Measurements from ENCODE around the gene TAF4.

The TAF4 gene

GRCh38 chr20:62040933-62041332, 24.7 kb downstream of the TAF4 start:
- DNase-seq, result no peak

GRCh38 chr20:62040381-62040922, 25.2 kb downstream of the TAF4 start:
- no peak for DNase-seq

GRCh38 chr20:62039738-62040137, 25.9 kb downstream of the TAF4 start:
- no peak for DNase-seq

- no peak for DNase-seq
Measured at GRCh38 chr20:62032609-62033368, 32.9 kb downstream of the TAF4 start.

- DNase-seq, result no peak
Measured at GRCh38 chr20:62031462-62032092, 34.1 kb downstream of the TAF4 start.

GRCh38 chr20:62030834-62031434, 34.7 kb downstream of the TAF4 start:
- DNase-seq, result no peak

GRCh38 chr20:62030357-62030756, 35.3 kb downstream of the TAF4 start:
- DNase-seq, result no peak

- no peak for DNase-seq
Measured at GRCh38 chr20:62029949-62030348, 35.7 kb downstream of the TAF4 start.

GRCh38 chr20:62029296-62029695, 36.4 kb downstream of the TAF4 start:
- no peak for DNase-seq

- DNase-seq, result no peak
Measured at GRCh38 chr20:62028384-62028783, 37.3 kb downstream of the TAF4 start.

- no peak for DNase-seq
Measured at GRCh38 chr20:62027698-62028321, 37.9 kb downstream of the TAF4 start.

- no peak for DNase-seq
Measured at GRCh38 chr20:62027116-62027515, 38.6 kb downstream of the TAF4 start.

GRCh38 chr20:62026564-62026856, 39.2 kb downstream of the TAF4 start:
- DNase-seq, result no peak

- DNase-seq, result no peak
Measured at GRCh38 chr20:62025832-62026563, 39.7 kb downstream of the TAF4 start.

- DNase-seq, result no peak
Measured at GRCh38 chr20:62025394-62025793, 40.3 kb downstream of the TAF4 start.

- DNase-seq, result no peak
Measured at GRCh38 chr20:62023935-62024334, 41.7 kb downstream of the TAF4 start.

GRCh38 chr20:62022575-62023139, 43.0 kb downstream of the TAF4 start:
- no peak for DNase-seq

- DNase-seq, result no peak
Measured at GRCh38 chr20:62021793-62022385, 43.8 kb downstream of the TAF4 start.

GRCh38 chr20:62020935-62021701, 44.6 kb downstream of the TAF4 start:
- no peak for DNase-seq

GRCh38 chr20:62019881-62020492, 45.7 kb downstream of the TAF4 start:
- no peak for DNase-seq

Measured in T1000 (cell line).